HG02678 (cell line): ENCODE data around the gene ASPSCR1.
"Not testable (repeated sequence)": the region's sequence is repeated elsewhere in the genome, so short reads cannot be mapped to it uniquely, and the experiment has no call there.

Experiments
- ATAC-seq: cut with Tn5 transposase; IDR thresholded peaks from one replicate; pipeline ENCODE4 v1.9.1; 2021; ENCODE audit warnings: mild to moderate bottlenecking, moderate library complexity; ENCODE audit not compliant: unreplicated experiment

The ASPSCR1 gene

GRCh38 chr17:81940538-81941483 lies 36.6 kb upstream of the ASPSCR1 start:
- ATAC-seq: no peak

- ATAC-seq: no peak
Observed at GRCh38 chr17:81941484-81942166, 35.8 kb upstream of the ASPSCR1 start.

- no peak for ATAC-seq
Observed at GRCh38 chr17:81942167-81942553, 35.3 kb upstream of the ASPSCR1 start.

- ATAC-seq: no peak
Observed at GRCh38 chr17:81944858-81945257, 32.6 kb upstream of the ASPSCR1 start.

- ATAC-seq: no peak
Observed at GRCh38 chr17:81947189-81947588, 30.2 kb upstream of the ASPSCR1 start, which contains the start of gene MYADML2. TSS of gene MYADML2 (minus strand) at chr17:81947233. CDS start at chr17:81941741, 5,492 bp downstream.

GRCh38 chr17:81948635-81949378 lies 28.6 kb upstream of the ASPSCR1 start:
- no peak for ATAC-seq

GRCh38 chr17:81950501-81950900 lies 26.9 kb upstream of the ASPSCR1 start:
- no peak for ATAC-seq

- ATAC-seq: no peak
Observed at GRCh38 chr17:81951785-81952684, 25.4 kb upstream of the ASPSCR1 start.

GRCh38 chr17:81952792-81953228 lies 24.6 kb upstream of the ASPSCR1 start:
- ATAC-seq: no peak

GRCh38 chr17:81953443-81953842 lies 24.0 kb upstream of the ASPSCR1 start:
- ATAC-seq: not testable (repeated sequence)

GRCh38 chr17:81954131-81955057 lies 23.0 kb upstream of the ASPSCR1 start:
- ATAC-seq: no peak

- ATAC-seq: no peak
Observed at GRCh38 chr17:81955058-81955681, 22.3 kb upstream of the ASPSCR1 start.

GRCh38 chr17:81955756-81956544 lies 21.5 kb upstream of the ASPSCR1 start:
- no peak for ATAC-seq

- no peak for ATAC-seq
Observed at GRCh38 chr17:81956607-81957589, 20.5 kb upstream of the ASPSCR1 start.

GRCh38 chr17:81957691-81958432 lies 19.6 kb upstream of the ASPSCR1 start:
- ATAC-seq: no peak
